GM18907 (cell line): ENCODE measurements around the gene FCRLB.
"Not testable (repeated sequence)": the region's sequence is repeated elsewhere in the genome, so short reads cannot be mapped to it uniquely, and the experiment has no call there.

Experiments
- ATAC-seq: cut with Tn5 transposase; IDR thresholded peaks from one replicate; pipeline ENCODE4 v1.9.1; 2021; ENCODE audit warnings: mild to moderate bottlenecking, moderate library complexity; ENCODE audit not compliant: unreplicated experiment

Gene FCRLB

DNA sequence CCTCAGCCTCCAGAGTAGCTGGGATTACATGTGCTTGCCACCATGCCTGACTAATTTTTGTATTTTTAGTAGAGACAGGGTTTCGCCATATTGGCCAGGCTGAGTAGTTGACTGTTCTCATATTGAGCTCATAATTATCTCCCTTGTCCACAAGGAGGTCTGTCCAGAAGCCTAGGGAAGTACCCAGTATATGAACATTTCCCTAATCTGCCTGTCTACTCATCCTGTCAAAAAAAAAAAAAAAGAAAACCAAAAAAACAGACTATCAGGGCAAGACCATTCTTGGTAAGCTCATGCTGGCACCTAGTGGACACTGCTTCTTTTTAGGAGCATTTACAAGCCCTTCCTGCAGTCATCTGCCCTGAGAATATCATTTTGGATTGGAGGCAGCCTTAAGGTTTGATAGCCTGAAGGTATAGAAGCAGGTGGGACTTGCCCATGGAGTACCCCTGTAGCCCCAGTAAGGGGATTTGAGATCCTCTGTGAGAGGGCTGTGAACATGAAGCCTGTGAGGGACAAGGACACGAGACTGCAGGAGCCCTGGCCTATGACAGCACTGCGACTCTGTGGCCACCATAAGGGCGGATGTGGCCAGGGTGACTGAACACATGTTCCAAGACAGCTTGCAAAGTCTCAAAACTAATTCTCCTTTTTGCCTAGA lies 17.4 kb downstream of the FCRLB start:
- peak; percentile 69 for ATAC-seq

DNA sequence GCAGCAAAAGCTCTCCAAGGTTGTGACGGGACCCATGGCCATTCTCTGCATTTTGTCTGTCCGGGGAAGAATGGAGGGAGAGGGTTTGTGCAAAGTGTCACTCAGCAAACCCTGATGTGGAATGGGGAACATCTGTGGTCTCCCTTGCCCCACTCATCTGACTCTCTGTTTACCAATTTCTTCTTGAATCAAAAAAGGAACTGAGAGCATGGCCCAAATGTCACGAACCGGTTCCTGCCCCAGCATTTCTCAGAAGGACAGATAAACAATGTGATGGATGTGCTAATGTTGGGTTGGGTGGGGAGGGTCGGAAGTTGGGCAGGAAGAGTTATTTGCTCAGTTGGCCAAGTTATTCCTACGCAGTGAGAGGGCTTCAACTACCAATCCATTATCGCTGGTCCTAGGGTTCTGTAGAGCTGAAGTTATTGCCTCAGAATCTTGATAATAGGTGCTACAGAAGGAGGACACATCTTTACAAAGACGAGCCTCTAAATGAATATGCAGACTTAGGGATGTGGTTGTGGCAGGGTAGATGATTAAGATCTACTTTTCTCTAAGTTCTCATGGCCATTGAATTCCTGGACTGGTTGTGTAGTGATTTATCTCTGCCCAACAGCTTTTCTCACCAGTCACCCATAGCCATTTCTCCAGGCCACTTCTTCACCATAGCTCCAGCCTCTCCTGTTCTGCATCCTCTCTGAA lies 18.7 kb downstream of the FCRLB start:
- ATAC-seq = no peak

DNA sequence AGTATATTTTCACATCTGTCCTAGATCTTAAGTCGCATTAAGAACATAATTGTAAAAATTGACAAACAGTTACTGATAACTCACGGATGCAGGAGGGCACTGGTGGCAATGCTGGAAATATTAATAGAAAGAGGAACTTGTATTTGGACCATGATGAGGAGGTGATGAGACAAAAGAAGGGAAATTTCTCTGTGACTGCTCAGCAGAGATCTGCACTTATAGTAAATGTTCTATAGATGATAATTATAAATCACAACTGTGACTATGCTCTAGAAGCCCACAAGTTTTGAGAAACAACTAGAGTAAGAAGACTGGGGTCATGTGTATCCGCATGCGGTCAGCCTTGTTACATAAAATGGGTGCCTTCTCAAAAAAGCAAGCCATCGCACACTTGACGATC lies 19.6 kb downstream of the FCRLB start:
- ATAC-seq = no peak

DNA sequence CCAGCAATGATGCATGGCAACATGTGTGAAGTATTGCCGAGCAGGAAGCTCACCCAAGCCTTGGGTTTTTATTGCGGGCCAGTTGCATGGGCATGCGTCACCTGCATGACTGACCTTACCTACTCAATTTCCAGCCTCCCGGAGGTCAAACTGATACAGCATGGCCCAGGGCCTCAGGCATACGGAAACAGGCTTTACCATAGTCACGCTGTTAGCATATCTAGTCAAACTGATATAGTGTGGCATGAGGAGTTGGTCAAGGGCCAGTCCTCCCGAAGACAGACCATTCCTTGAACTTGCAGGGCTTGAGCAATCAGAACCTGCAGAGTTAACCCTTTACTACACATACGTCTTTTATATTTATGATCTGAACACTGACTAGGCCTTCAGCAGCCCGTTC lies 21.9 kb downstream of the FCRLB start:
- ATAC-seq = no peak

DNA sequence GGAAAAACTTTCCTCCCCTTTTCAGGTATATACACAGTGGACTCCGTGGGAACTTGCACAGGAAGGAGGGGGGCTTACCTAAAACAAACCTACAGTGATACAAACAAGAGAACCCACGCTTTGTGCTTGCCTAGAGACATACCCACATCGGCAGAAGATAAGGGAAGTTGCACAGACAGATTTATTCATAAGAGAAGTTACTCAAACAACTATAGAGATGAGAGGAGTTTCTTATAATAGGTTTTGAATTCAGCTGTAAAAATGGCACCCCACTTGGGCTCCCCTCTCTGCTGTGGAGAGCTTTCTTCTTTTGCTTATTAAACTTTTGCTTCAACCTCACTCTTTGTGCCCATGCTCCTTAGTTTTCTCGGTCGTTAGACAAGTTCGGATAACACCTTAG lies 26.5 kb downstream of the FCRLB start:
- ATAC-seq = no peak

DNA sequence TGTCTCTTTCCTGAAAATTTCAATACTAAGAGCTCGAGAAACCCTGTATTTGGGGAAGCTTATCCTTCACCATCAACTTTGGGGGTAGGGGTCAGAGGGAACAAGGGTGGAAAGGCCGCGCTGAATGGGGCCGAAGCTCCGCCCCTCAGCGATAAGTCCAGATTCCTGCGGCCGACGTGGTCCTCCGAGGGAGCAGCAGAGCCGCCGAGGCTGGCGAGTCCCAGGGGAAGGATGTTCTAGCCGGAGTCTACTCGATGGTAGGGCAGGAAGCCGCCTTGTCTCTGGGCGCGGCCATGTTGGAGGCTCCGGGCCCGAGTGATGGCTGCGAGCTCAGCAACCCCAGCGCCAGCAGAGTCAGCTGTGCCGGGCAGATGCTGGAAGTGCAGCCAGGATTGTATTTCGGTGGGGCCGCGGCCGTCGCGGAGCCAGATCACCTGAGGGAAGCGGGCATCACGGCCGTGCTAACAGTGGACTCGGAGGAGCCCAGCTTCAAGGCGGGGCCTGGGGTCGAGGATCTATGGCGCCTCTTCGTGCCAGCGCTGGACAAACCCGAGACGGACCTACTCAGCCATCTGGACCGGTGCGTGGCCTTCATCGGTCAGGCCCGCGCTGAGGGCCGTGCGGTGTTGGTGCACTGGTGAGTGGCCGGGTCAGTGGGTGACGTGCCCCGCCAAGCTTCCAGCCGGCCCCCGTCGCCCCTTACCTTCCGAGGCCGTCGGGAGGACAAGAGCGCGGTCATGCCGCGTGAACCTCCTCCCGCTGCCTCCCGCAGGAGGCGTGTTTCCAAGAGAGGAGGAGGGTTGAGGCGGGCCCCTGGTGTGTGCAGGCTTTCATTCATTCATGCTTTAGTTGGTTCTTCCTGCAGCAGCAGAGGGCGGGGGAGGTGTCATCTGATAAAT lies 28.4 kb downstream of the FCRLB start, which contains the start of gene DUSP12:
Gene DUSP12 (plus strand): TSS at position 278 of the 899 bp plus-strand sequence. CDS start 16 bp downstream, at position 294.
- ATAC-seq = peak; percentile 97

DNA sequence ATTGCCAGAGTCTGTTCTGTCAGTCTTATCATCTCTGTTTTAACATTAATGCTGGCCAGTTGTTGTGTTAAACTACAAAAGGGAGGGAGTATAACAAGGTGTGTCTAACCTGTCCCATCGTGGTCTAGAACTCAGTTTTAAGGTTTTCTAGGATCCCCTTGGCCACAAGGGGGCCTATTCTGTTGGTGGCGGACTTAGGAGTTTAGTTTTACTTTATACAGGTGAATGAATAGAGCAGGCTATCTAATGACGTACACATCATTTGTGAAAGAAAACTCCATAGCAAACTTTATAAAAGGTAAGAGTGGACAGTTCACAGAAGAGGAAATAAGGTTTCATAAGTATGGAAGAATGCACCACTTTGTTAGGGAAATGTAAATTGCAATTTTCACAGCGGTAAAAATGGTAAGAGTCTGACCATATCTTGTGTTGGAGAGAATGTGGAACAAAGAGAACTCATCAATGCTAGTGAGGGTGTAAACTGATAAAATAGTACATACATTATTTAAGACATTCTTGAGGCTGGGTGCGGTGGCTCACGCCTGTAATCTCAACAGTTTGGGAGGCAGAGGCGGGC lies 42.3 kb downstream of the FCRLB start:
- no peak for ATAC-seq

DNA sequence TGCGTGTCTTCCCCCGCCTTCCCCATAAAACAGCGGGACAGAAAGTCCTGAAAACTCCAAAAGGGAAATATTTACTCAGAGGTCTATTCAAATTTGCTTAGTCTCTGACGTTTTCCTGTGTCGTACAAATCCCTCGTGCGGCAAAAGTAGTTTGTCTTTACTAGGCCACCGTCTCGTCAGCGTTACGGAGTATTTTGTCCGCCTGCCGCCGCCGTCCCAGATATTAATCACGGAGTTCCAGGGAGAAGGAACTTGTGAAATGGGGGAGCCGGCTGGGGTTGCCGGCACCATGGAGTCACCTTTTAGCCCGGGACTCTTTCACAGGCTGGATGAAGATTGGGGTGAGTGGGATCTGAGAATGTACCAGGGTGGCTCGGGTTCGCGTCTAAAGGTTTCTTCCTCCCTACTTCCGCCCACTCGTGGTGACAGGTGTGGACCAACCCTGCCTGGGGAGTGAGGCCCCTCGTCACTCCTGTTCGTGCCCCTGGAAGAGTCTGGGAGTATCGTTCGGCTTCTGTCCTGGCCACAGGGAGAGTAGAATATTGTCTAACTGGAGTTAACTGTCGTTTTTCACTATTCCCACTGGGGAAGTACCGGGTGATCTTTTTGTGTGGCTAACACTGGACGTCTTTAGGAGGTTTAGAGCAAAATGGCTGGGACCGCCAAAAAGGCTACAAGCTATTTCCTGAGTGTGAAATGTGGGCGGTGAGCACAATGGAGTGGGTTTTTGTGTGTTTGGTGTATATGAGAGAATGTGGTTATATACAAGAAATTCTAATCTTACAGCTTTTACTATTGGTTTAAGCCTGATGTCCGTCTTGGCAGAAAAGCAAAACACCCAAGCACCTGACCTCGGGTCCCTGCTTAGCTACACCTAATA lies 45.0 kb downstream of the FCRLB start, which contains the start of gene ATF6:
Gene ATF6 (plus strand): TSS at position 219 of the 880 bp plus-strand sequence. CDS start 41 bp downstream, at position 260.
- peak; percentile 62 for ATAC-seq

DNA sequence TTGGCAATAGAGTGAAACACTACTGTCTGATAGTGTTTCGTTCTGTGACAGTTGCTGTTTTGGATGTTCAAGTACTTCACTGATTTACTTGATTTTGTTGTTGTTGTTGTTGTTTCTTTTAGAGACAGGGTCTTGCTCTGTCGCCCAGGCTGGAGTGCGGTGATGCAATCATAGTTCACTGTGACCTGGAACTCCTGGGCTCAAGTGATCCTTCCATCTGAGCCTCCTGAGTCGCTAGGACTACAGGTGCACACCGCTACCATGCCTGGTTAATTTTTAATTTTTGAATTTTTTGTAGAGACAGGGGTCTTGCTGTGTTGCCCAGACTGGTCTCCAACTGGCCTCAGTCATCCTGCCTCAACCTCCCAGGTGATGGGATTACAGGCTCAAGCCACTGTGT lies 47.1 kb downstream of the FCRLB start:
- ATAC-seq = no peak

DNA sequence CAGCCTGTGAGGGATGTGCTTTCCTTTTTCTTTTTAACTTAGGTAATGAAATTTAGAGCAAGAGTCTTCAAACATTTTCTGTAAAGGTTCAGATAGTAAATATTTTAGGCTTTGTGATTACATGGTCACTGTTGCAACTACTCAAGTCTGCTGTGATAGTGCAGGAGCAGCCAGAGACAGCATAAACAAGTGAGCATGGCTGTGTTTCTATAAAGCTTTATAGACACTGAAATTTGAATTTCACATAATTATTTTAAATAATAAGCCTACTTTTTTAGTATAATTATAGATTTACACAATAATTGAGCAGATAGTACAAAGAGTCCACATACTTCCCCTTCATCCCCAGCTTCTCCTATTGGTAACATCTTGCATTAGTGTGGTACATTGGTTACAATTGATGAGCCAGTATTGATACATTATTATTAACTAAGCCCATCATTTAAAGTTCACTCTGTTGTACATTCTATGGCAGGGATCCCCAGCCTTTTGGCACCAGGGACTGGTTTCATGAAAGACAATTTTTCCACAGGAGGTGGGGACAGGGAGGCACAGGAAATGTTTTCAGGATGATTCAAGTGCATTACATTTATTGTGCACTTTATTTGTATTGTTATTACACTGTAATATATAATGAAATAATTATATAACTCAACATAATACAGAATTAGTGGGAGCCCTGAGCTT lies 47.8 kb downstream of the FCRLB start:
- no peak for ATAC-seq

DNA sequence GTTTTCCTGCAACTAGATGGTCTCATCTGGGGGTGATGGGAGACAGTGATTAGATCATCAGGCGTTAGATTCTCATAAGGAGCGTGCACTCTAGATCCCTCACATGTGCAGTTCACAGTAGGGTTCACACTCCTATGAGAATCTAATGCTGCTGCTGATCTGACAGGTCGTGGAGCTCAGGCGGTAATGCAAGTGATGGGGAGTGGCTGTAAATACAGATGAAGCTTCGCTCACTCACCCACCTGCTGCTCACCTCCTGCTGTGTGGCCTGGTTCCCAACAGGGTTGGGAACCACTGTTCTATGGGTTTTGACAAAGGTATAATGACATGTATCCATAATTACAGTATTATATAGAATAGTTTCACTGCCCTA lies 48.3 kb downstream of the FCRLB start:
- not testable (repeated sequence) for ATAC-seq

DNA sequence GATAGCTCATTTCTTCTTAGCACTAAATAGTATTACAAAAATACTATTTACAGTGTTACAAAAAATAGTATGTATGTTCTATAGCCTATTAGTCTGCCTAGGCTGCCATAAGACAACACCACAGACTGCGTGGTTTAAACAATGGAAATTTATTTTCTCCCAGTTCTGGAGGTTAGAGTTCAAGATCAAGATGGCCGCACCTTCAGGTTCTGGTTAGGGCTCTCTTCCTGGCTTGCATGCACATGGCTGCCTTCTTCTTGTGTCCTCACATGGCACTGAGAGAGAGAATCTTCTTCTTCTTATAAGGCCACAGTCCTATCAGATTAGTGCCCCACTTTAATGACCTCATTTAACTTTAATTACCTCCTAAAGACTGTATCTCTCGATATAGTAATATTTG lies 48.9 kb downstream of the FCRLB start:
- no peak for ATAC-seq

DNA sequence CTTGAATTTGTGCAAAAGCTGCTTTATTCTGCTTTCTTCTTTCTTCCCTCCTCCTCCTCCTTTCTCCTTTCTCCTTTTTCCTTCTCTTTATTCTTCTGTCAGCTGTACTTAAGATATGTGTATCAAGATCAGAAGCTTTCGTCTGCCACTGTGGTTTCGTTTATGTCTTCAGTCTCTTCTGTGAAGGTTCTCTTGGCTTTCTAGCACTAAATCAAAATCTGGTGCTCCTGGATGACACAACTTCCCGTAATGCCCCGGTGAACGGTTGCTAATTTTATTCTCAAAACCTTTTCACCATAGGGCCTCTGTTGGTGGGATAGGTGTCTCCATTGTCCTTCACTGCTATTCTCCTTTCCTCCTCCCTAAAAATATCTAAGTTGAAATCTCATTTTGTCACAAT lies 49.8 kb downstream of the FCRLB start:
- no peak for ATAC-seq

DNA sequence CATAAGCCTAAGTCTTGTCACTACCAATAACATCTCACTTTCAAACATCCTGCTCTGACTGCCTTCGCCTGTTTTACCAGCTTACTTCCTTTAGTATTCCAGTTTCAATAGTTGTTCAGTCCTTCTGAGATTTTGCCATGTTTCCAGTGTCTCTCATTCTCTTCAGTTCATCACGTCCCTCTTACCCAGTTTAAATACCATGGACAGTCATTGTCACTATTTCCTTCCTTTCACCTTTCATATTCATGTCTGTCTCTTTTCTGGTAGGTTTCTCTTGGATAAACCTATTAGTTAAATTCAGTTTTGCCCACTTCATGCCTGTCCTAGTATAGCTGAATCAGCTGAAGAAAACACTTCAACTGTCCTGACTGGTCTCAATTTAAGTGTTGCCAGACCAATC lies 50.6 kb downstream of the FCRLB start:
- ATAC-seq = no peak

DNA sequence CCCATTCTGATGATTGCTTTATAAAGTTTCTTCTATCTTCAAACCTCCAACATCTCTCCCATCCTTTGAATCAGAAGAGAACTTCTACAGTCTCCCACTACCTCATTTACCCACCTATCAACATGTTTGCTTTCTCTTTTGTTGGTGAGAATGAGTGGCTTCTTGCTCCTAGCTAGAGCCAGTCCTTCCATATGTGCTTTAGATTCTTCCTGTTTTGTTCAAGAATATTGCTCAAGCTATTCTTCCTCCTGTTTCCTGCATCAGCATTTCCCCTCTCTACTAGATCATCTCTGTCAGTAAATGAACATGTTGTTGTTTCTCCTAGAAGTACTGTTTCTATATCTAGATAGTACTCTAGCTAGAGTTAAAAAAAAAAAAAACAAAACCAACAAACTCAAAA lies 51.1 kb downstream of the FCRLB start:
- ATAC-seq = no peak

DNA sequence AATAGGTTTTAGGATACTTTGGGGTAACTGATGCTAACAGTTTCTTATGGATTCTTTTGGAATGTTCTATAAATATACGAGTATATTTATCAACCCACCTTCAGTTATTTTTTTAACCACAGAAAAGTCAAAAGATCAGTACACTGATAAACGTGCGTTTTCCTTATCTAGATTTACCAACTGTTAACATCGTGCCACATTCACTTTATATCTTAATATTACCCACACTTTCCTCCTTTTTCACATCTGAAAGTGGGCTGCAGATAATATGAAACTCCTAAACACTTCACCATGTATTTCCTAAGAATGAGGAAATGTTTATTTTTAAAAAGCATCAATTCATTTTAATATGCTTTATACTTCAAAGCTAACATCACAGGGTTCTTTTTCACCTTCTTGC lies 52.4 kb downstream of the FCRLB start:
- ATAC-seq = no peak

DNA sequence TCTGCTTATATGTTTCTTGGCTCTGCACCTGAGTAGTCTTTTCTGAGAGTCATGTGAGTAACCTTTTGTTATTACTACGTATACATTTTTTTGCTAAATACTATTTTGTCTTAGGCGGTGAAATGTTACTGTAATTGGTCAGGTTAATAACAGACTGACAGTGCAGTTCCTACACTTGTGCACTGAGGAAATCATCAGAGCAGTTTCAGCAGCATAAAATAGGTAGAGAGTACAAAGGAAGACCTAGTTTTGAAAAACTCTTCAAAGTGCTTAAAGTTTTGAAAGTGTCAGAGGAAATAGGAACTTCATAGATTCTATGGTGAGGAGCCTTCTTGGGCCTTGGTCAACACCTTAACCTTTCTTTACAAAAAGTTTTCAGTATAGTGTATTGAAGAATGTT lies 55.9 kb downstream of the FCRLB start:
- ATAC-seq = no peak
